Superior temporal gyrus (tissue), 1 donor: ENCODE results near the gene TRPV3.
"Not testable (repeated sequence)": the region's sequence is repeated elsewhere in the genome, so short reads cannot be mapped to it uniquely, and the experiment has no call there.

Source experiments
- DNase-seq: peaks from one replicate; pipeline ENCODE4 v3.0.0-alpha.2; 2016; ENCODE audit errors: extremely low spot score

Gene TRPV3

DNA sequence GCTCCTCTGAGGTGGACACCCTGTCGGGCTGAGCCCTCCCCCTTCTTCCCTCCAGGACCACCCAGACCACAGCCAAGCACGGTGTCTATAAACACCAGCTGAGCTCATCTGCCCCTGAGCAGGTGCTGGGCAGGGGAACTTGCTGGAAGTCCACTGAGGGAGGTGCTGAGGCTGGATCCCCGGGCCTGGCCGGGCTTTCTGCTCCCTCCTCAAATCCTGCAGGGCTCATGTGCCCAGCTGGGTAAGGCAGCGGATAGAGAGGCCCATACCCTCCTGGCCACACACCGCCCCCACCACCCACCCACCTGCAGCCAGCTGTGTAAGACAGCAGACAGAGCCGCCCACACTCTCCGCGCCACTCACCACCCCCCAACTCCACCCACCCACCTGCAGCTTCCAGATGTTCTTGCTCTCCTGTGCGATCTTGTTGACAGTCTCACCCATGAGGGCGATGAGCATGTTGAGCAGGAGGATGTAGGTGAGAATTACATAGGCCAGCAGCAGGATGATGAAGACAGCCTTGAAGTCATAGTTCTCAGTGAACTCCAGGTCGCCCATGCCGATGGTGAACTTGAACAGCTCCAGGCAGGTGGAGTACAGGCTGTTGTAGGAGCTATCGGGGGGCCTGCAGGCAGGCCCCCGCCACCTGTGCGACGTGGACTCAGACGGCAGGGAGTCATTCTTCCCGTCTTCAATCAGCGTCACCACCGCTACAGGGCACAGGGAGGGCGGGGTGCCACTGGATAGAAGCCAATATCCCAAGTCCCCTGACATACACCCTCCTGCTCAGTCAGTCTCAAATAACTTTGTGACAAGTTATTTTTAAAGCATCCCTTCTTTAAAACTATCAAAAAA, 15.9 kb upstream of the TRPV3 start:
- DNase-seq: no peak

DNA sequence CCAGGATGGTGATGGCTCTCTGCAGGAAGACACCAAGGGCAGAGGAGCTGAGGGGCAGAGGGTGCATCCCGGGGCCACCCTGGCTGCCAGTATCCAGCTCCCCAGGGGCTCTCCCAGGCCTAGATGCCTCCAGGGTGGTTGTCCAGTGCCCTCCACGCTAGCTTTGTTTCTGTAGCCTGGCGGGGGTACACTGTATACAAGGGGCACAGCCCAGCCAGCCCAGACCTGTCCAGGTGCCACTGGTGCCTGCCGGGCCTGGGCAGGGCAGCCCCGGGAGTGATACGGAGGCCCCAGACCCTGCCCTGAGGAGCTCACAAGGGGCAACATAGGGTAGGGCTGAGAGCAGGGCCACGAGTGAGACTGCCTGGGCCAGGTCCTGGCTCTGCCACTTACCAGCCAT, 14.6 kb upstream of the TRPV3 start:
- DNase-seq: no peak

DNA sequence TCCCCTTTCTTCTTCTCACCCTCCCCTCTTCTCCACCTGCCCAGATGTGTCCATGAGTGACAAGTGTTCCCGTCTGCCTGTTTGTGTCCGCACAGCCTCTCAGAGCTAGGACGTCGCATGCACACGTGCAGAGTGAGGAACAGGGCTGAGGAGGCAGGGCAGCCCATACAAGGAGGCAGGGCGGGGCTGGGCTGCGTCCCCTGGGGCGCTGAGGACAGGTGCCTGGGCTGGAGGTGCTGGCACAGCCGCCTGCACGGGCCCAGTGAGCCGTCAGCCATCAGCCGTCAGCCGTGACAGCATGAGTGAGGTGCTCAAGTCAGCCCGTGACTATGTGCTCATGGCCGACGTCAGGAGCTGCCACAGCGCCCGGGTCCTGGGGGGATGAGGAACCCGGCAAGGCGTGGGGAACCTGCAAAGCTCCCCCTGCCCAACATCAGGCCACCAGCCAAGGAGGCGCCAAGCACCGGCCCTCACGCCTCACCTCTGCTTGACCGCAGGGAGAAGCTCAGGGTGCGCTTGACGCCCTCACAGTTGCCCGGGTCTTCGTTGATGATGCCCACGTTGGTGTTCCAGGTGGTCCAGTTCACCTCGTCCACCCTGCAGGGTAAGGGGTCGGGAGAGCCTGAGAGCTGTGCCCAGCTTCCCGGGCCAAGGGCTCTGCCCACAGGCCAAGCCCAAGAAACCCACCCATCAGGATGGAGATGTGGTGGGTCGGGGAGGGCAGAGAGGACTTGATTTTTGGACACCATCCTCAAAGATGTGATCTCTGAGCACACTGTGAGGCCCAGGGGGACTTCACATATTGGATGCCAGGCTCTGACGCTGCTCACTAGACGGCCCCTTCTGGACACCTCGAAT, 13.7 kb upstream of the TRPV3 start:
- DNase-seq: no peak

DNA sequence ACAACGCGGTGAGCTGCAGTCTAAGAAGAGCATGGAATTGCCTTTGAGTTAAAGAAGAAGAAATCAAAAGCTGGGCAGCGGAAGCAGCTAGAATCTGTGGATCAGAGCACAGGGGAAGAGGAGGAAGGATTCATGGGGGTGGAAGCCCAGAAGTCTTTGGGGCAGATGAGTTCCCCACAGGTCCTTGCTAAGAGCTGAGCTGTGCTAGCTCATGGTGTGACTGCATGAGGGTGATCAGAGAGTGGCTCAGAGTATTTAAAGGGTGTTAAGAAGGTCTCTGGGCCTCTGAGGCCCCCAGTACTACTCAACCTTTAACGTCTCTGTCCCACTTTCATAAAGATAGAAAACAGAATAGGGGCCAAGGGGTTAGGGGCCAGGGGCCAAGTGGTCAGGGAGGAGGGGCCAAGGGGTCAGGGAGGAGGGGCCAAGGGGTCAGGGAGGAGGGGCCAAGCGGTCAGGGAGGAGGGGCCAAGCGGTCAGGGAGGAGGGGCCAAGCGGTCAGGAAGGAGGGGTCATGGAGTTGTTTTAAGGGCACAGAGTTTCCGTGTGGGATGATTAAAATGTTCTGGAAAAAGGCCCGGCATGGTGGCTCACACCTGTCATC, 12.0 kb upstream of the TRPV3 start:
- no peak for DNase-seq

DNA sequence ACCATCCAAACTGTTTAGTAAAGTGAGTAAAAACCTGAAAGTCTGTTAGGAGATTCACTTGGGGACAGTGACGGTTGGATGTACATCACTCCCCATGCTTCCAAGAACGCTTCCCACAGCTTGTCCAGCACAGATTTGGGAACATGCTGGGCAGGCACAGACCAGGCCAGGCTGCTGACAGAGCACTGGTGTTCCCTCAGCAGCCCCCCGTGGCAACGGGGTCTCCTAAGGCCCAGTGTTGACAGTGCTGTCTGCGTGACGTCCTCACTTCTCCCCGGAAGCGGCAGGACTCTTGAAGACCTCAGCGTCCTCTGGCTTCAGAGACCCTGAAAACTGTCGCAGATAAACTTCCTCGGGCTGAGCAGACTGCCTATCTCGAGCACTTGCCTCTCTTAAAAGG, 8.9 kb upstream of the TRPV3 start:
- no peak for DNase-seq

DNA sequence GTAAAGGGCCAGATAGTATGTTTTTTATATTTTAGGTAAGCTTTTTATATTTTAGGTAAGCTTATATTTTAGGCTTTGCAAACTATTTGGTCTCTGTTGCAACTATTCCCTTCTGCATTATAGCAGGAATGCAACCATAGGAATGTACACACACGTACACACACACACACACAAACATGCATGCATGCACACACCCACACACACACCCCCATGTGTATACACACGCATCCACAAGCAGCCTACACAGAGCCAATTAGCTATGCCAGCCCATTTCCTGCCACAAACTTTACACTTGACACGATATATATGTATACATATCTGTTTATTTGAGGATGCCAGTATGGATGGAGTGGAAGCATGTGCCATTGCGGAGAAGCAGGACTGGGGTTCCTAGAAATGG, 7.5 kb upstream of the TRPV3 start:
- no peak for DNase-seq

DNA sequence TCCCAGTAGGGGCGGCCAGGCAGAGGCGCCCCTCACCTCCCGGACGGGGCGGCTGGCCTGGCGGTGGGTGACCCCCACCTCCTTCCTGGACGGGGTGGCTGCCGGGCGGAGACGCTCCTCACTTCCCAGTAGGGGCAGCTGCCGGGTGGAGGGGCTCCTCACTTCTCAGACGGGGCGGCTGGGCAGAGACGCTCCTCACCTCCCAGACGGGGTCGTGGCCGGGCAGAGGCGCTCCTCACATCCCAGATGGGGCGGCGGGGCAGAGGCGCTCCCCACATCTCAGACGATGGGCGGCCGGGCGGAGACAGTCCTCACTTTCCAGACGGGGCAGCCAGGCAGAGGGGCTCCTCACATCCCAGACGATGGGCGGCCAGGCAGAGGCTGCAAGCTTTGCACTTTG, 6.6 kb upstream of the TRPV3 start:
- DNase-seq: not testable (repeated sequence)

DNA sequence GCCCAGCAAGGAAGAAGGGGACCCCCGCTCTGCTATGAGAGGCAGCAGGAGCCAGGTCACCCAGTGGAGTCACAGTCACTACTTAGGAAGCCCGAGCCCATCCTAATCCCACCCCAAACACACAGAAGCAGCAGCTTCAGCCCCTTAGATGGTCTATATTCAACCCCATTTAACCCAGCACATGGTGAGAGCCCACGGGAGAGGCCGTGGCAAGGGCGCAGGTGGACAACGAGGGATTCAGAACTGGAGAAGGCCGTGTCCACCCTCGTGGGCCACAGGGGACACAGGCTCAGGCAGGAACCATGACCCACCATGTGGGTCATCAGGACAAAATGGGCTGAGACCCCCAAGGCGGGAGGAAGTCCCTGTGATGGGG, 1.6 kb upstream of the TRPV3 start:
- DNase-seq: no peak

DNA sequence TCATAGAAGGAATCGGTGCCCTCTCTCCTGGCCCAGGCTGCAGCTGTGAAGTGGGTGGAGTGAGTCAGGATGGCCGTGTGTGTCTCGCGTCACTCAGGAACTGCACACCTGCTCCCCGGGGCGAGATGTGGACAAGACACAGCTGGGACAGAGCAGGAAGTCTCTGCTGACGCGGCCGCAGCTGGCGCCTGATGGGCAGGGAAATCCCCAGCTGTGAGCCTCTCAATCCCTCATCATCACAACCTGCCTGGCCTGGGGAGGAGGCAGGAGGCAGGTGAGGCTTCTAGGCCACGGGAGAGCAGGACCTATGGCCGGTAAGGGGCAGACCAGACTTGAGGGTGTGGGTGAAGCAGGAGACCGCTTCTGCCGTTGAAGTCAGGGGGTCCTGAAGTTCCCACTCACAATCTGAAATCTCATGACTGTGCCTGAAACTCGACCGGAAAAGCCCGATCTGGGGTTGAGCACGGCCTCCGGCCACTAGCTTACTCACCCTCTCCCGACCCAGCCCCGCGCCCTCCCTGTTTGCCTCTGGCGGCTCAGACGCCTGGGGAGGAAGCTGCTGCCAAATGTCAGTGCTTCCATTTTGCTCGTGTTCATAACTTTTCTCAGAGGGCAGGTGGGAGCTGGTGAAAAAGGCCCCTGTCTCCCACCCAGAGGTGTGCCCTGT, 1.1 kb upstream of the TRPV3 start:
- DNase-seq: no peak

DNA sequence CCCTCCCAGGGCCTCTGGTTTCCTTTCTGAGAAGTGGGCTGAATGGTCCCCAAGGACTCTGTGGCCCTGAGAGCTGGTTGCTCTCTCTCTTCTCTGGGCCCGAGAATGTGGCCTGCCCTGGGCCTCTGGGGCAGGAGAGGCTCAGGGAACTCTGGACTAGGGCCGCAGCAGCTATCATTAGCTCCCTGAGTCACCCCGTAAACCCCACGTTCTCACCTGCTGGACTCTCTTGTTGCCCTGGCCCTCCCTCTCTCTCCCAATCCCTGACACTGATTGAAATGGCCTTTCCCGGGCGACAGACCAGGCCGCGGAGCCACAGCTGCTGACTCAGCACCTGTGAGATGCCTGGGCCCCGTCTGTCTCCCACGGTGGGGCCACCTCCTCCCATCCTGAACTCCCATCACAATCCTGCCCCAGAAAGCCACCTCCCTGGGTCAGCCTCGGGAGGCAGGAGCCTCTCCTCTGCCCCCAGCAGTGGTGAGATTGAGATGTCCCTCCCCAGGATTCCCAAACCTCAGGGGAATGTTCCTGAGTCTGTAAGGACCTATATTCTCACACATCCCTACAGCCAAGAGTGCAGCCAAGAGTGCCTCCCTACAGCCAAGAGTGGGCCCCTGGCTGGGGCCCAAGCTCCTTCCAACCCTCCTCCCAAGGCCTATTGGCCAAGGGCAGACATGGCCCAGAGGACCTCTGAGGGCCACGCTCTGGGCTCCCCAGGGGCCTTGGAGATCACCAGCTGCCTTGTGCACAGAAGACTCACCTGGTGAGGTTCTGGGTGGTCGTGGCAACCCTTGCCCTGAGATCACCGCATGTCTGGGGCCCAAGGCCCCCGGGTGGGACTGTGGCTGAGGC, 470 bp downstream of the TRPV3 start:
- DNase-seq: no peak

DNA sequence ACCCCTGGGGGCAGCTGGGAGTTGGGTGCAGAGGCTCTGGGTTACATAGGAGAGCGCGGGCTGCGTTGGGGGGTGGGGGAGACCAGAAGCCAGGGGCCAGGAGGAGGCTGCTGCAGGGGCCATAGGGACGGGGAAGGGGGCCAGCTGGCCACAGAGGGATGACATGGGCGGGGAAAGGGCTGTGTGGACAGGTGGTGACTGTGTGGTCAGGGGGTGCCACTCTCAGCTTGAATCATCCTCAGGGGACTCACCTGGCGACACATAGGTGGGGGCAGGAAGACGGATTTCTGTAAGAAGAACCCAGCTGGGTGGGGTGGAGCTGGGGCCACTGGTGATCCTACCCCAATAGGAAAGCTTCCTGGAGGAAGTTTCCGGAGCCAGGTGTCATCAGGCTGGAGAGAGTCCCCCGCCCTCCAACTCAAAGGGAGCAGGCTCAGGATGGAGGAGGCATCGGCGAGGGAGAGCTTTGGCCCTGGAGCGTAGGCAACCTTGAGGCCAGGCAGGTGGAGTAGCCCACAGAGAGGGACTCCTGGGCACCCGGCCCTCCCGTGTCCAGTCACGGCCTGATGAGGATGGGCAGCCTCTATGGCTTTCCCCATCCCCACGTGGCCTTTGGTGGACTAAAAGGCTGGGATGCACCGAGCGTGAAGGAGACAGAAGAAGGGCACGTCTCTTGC, 1.2 kb downstream of the TRPV3 start:
- DNase-seq: no peak

DNA sequence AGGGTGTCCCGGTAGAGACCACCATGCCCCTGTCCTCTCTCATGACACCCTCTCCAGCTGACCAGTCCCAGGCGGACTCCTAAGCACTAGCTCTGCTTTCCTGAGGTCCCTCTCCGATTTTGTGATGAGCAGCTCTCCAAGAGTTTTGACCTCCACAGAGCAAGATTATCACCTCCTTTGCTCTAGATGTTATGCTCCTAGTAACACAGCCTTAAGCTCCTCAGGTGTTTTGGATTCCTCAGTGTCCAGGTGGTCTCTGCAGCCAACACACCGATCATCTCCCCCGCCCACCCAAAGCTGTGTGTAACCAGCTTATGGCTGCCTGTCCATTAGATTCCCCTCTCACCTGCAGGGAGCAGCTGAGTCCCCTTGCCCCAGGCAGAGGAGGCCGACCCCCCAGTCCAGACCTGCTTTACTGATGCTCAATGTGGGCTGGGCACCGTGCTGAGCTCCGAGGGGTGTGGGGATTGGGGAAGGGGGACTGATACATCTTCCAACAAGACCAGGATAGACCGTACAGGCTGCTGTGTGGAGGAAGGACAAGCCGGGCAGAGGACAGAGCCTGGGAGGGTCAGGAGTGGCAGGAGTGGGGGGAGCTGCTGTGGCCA, 2.3 kb downstream of the TRPV3 start:
- DNase-seq: no peak

DNA sequence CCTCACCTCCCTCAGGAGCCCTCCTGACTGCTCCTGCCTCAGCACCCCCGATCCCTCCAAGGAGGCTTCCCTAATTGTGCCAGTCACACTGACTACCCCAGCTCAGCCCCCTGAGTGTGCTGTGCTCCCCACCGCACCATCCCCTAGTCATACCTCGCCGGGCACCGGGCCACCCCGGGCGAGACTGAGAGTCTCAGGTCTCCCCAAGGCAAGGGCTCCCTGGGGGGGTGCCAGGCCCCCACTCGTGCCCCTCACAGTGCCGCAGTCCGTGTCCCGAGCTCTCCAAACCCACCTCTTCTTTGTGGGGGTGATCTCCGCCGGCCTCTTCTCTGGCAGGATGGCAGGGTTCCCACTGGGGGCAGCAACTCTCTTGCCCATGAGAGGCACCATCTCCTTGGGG, 3.2 kb downstream of the TRPV3 start:
- no peak for DNase-seq

DNA sequence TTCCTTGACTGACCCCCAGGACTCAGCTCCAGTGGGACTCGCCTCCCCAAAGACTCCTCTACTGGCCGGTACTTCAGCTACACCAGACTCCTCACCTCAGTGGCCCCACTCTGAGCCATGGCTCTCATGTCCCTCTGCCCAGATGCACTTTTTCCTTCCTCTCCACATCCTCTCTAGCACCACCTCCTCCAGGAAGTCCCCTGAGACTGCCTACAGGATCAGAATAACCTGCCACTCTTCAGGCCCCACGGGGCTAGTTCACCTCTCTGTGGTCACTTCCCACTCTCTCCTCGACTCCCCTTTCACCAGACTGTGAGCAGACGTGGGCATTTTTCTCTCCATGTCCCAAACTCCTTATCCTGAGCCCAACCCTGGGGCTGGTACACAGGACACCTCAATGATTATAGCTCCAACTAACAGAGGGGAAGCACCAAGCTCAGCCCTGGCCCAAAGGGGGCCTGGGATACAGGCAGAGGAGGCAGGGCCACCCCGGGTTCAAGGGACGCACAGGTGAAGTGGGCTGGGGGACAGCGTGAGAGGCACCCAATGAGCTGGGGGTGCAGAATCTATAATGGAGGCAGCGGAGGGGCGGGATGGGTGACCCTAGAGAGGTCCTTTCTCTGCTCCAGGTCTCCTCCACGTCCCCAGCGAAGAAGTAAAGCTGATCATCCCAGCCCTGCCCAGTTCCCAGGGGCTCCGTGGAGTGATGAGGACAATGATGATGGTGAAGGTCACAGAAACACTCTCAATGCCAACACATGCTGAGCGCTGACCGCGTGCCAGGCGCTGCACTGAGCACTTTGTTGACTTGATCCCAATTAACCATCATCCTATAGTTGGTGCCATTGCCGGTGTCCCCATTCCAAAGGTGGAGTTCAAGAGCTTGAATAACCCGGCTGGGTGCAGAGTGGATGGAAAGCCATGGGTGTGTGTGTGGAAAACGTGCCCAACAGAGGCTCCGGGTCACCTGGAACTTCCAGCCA, 3.9 kb downstream of the TRPV3 start:
- DNase-seq: no peak

DNA sequence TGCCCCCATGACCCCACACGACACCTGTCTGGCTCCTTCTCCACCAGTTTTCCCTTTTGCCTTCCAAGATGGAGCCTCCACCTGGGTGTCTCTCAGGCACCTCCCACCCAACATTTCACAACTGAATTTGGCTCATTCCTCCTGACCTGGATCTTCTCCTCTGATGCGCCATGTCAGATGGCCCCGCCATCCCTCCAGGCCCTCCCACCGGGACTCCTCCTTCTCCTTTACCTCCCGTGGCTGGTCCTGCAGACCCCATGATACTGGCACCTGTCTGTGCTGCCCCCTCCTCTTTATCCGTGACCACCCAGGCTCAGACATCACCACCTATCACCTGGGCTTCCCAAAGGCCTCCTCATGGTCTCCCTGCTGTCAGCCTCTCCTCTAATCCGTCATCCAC, 4.7 kb downstream of the TRPV3 start:
- no peak for DNase-seq

DNA sequence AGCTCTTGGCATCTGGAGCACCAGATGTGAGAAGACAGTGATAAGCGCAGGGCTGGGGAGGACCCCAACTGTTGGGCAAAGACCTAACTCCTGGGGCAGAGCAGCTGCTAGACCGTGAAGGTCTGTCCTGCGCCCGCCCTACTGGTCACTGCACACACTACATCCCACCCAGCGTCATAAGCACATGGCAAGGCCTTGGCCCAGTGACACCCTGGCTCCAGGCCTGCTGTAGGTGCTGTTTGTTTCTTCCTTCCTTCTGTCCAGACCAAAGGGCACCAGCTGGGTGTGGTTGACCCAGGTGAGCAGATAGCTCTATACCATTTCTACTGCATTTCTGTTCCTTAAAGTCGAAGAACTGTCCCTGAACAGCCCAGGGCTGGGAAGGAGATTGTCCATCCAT, 6.4 kb downstream of the TRPV3 start:
- no peak for DNase-seq

DNA sequence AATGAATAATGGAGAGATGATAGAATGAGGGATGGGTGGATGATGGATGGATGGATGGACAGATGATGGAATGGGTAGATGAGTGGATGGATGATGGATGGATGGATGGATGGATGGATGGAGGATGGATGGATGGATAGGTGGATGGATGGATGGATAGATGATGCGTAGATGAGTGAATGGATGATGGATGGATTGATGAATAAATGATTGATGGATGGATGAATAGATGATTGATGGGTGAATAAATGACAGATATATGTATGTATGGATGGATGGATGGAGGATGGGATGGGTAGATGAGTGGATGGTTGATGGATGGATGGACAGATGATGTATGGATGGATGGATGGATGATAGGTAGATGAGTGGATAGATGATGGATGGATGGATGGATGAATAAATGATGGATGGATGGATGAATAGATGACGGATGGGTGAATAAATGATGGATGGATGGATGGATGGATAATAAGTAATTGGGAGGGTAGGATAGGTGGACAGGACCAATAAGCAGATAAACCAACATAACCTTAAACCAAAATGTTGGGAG, 7.9 kb downstream of the TRPV3 start:
- DNase-seq: no peak

DNA sequence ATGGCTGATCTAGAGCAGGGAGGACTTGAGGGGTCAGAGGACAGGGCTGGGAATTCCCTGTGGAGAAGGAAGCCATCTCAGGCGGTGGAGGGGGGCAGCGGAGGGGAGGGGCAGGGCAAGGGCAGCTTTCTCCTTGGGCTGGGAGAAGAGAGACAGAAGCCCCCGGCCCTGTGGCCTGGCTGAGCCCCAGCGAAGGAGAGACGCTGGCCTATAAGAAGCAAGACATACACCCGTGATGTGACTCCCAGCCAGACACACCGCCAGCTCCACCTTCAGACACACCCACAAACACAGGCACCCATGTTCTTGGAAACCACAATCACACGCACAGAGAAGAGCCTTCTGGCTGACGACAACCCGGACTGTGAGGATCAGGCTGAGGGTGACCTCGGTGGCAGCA, 10.0 kb downstream of the TRPV3 start:
- no peak for DNase-seq

DNA sequence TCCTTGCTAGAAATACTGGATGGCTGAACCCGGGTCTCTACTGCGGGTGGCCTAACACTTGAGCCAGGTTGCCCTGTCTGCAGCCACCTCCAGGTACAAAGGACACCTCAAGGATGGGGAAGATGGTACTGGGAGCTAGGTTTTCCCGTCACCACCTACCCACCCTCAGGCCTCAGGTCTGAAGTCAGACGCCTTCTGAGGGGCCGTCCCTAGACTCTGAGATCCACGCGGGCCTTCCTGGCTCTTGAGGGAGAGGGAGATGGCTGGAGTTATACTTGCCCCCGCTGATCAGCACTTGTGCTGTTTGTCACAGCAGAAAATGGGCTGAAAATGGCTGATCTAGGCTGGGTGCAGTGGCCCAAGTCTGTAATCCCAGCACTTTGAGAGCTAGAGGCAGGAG, 10.6 kb downstream of the TRPV3 start:
- DNase-seq: no peak
